ENCODE data around the gene HIVEP2. TPM values are rescaled to one million over a fixed set of nuclear protein-coding genes. Genes with fewer than 3 reads are reported as not detected.

Gene HIVEP2
- total RNA-seq (10 to 100 TPM; 26.8 to 92.1 (median 58.9) TPM), polyA plus RNA-seq (10 to 100 TPM; 12.2 to 29.0 TPM), total RNA-seq (304 reads per million, percentile 96 among the genes with 10 or more reads in this experiment)

- DNase-seq (peak; percentile 73 to 92 (median 82)), ATAC-seq (peak; percentile 50)
- Mint-ChIP-seq H3K27ac (peak within 1 kb of the TSS; percentile 98 to 100 (median 100)), H3K36me3 (peaks cover 0 to 5% (median 0%) of the 10 kb centered on the region in 5 donors), H3K4me1 (peaks cover 35 to 54% (median 51%) of the 10 kb centered on the region in 7 donors), H3K27me3 (peaks cover 0 to 3% (median 0%) of the 10 kb centered on the region in 5 donors), H3K9me3 (peaks cover 0 to 8% (median 0%) of the 10 kb centered on the region in 11 donors), H3K4me3 (peak within 1 kb of the TSS; percentile 95 to 100 (median 98))
- Histone ChIP-seq H3K4me1 (ENCODE audit: control insufficient read depth in 2 of 2, insufficient read depth in 2 of 2, low read length in 2 of 2) (peaks cover 34 to 40% of the 10 kb centered on the region in 2 donors), H3K4me3 (ENCODE audit: low read length) (peak within 1 kb of the TSS; percentile 94), H3K36me3 (ENCODE audit: control insufficient read depth in 2 of 3, insufficient read depth in 3 of 3, low read length in 3 of 3) (peaks cover 0 to 8% (median 0%) of the 10 kb centered on the region in 3 experiments), H3K27ac (ENCODE audit: low read depth, low read length) (peak within 1 kb of the TSS; percentile 100), H3K27me3 (ENCODE audit: control insufficient read depth in 2 of 2, insufficient read depth in 2 of 2, low read length in 2 of 2) (no peaks in the 10 kb centered on the region), H3K9me3 (ENCODE audit: control insufficient read depth in 2 of 3, low read length in 3 of 3) (no peaks in the 10 kb centered on the region)
- POLR2A ChIA-PET, result interaction anchor here (0.8 to 2.8 kb wide), 12 partner anchors 10 to 102 kb away, joined by 3 to 71 read pairs (median 6); no protein-coding TSS in a partner anchor
- intact Hi-C loops (cut with micrococcal nuclease), result loop anchor here (2.0 to 10.0 kb wide), 11 partner anchors 380 to 1462 kb away; partner anchors contain the start of genes LTV1 (in 2 of the 2), NMBR (in 1 of the 2), SF3B5 (in 1 of the 2) and VTA1 (in 1 of the 2)
- CTCF ChIA-PET, result interaction anchor here (1.0 kb wide), 1 partner anchor 23 kb away, joined by 3 read pairs; no protein-coding TSS in a partner anchor
Measured at GRCh38 chr6:142945049-142945445, at the start of gene HIVEP2. Gene HIVEP2 (minus strand): TSS chr6:142945176. CDS start chr6:142774738, 170,438 bp downstream.

- ATAC-seq (no peak), DNase-seq (no peak)
- H3K9me3 ChIP-seq (ENCODE audit: control insufficient read depth in 2 of 3, low read length in 3 of 3), result no peaks in the 10 kb centered on the region
- no peak overlapping the region for H3K4me3 Mint-ChIP-seq
- no peak overlapping the region for H3K4me3 ChIP-seq (ENCODE audit: low read length)
- peaks cover 0 to 7% (median 4%) of the 10 kb centered on the region in 7 donors for H3K4me1 Mint-ChIP-seq
- POLR2A ChIA-PET, result interaction anchor here (1.0 kb wide), 1 partner anchor 10 kb away, joined by 3 read pairs; no protein-coding TSS in a partner anchor
- peaks cover 5 to 26% (median 11%) of the 10 kb centered on the region in 11 donors for H3K9me3 Mint-ChIP-seq
- no peak overlapping the region for H3K27ac ChIP-seq (ENCODE audit: low read depth, low read length)
- H3K27ac Mint-ChIP-seq, result no peak overlapping the region
- peaks cover 0 to 5% (median 0%) of the 10 kb centered on the region in 5 donors for H3K27me3 Mint-ChIP-seq
- intact Hi-C loops (cut with micrococcal nuclease), result no loop called here
- H3K27me3 ChIP-seq (ENCODE audit: control insufficient read depth in 2 of 2, insufficient read depth in 2 of 2, low read length in 2 of 2), result no peaks in the 10 kb centered on the region
- no peaks in the 10 kb centered on the region for H3K4me1 ChIP-seq (ENCODE audit: control insufficient read depth in 2 of 2, insufficient read depth in 2 of 2, low read length in 2 of 2)
- H3K36me3 ChIP-seq (ENCODE audit: control insufficient read depth in 2 of 3, insufficient read depth in 3 of 3, low read length in 3 of 3), result no peaks in the 10 kb centered on the region
- CTCF ChIA-PET, result no interaction called here
- H3K36me3 Mint-ChIP-seq, result peaks cover 3 to 8% (median 6%) of the 10 kb centered on the region in 5 donors
Measured at GRCh38 chr6:142993977-142994376, 49.0 kb upstream of the HIVEP2 start.

- peaks cover 0 to 6% (median 0%) of the 10 kb centered on the region in 5 donors for H3K27me3 Mint-ChIP-seq
- Histone ChIP-seq H3K36me3 (ENCODE audit: control insufficient read depth in 2 of 3, insufficient read depth in 3 of 3, low read length in 3 of 3) (no peaks in the 10 kb centered on the region), H3K4me1 (ENCODE audit: control insufficient read depth in 2 of 2, insufficient read depth in 2 of 2, low read length in 2 of 2) (no peaks in the 10 kb centered on the region), H3K9me3 (ENCODE audit: control insufficient read depth in 2 of 3, low read length in 3 of 3) (no peaks in the 10 kb centered on the region), H3K27ac (ENCODE audit: low read depth, low read length) (no peak overlapping the region), H3K27me3 (ENCODE audit: control insufficient read depth in 2 of 2, insufficient read depth in 2 of 2, low read length in 2 of 2) (no peaks in the 10 kb centered on the region), H3K4me3 (ENCODE audit: low read length) (no peak overlapping the region)
- H3K9me3 Mint-ChIP-seq, result peaks cover 0 to 16% (median under 1%) of the 10 kb centered on the region in 11 donors
- no peaks in the 10 kb centered on the region for H3K4me1 Mint-ChIP-seq
- H3K4me3 Mint-ChIP-seq, result no peak overlapping the region
- DNase-seq (no peak), ATAC-seq (no peak)
- H3K36me3 Mint-ChIP-seq, result peaks cover 0 to 12% (median 4%) of the 10 kb centered on the region in 5 donors
- intact Hi-C loops (cut with micrococcal nuclease), result no loop called here
- ChIA-PET POLR2A (interaction anchor here (0.6 kb wide), 2 partner anchors 814 to 973 kb away, joined by 3 to 4 read pairs; no protein-coding TSS in a partner anchor), CTCF (no interaction called here)
- H3K27ac Mint-ChIP-seq, result no peak overlapping the region
Measured at GRCh38 chr6:142987490-142987889, 42.5 kb upstream of the HIVEP2 start.

GRCh38 chr6:142985281-142985680 lies 40.3 kb upstream of the HIVEP2 start:
- CTCF ChIA-PET, result interaction anchor here (1.4 kb wide), 1 partner anchor 292 kb away, joined by 4 read pairs; no protein-coding TSS in a partner anchor
- H3K4me1 Mint-ChIP-seq, result no peaks in the 10 kb centered on the region
- no peak overlapping the region for H3K4me3 ChIP-seq (ENCODE audit: low read length)
- H3K36me3 Mint-ChIP-seq, result peaks cover 3 to 17% (median 7%) of the 10 kb centered on the region in 5 donors
- no peak overlapping the region for H3K4me3 Mint-ChIP-seq
- no peaks in the 10 kb centered on the region for H3K9me3 ChIP-seq (ENCODE audit: control insufficient read depth in 2 of 3, low read length in 3 of 3)
- no peak for ATAC-seq
- H3K27me3 Mint-ChIP-seq, result peaks cover 0 to 3% (median 0%) of the 10 kb centered on the region in 5 donors
- no peaks in the 10 kb centered on the region for H3K36me3 ChIP-seq (ENCODE audit: control insufficient read depth in 2 of 3, insufficient read depth in 3 of 3, low read length in 3 of 3)
- intact Hi-C loops (cut with micrococcal nuclease), result no loop called here
- peaks cover 6 to 28% (median 19%) of the 10 kb centered on the region in 11 donors for H3K9me3 Mint-ChIP-seq
- H3K4me1 ChIP-seq (ENCODE audit: control insufficient read depth in 2 of 2, insufficient read depth in 2 of 2, low read length in 2 of 2), result no peaks in the 10 kb centered on the region
- H3K27ac Mint-ChIP-seq, result no peak overlapping the region
- no peaks in the 10 kb centered on the region for H3K27me3 ChIP-seq (ENCODE audit: control insufficient read depth in 2 of 2, insufficient read depth in 2 of 2, low read length in 2 of 2)
- POLR2A ChIA-PET, result no interaction called here
- H3K27ac ChIP-seq (ENCODE audit: low read depth, low read length), result no peak overlapping the region
- no peak for DNase-seq

GRCh38 chr6:142984386-142984785 lies 39.4 kb upstream of the HIVEP2 start:
- peaks cover 4 to 19% (median 7%) of the 10 kb centered on the region in 5 donors for H3K36me3 Mint-ChIP-seq
- peaks cover 0 to 3% (median 0%) of the 10 kb centered on the region in 5 donors for H3K27me3 Mint-ChIP-seq
- CTCF ChIA-PET, result interaction anchor here (1.4 kb wide), 1 partner anchor 292 kb away, joined by 4 read pairs; no protein-coding TSS in a partner anchor

GRCh38 chr6:142975365-142975764 lies 30.4 kb upstream of the HIVEP2 start:
- Mint-ChIP-seq H3K27ac (peak overlapping the region in 1 of 9 donors; percentile 21), H3K27me3 (no peaks in the 10 kb centered on the region), H3K4me3 (no peak overlapping the region), H3K4me1 (peaks cover 0 to 10% (median 0%) of the 10 kb centered on the region in 7 donors), H3K9me3 (peaks cover 0 to 29% (median 12%) of the 10 kb centered on the region in 11 donors), H3K36me3 (peaks cover 0 to 5% (median 3%) of the 10 kb centered on the region in 5 donors)
- Histone ChIP-seq H3K4me1 (ENCODE audit: control insufficient read depth in 2 of 2, insufficient read depth in 2 of 2, low read length in 2 of 2) (no peaks in the 10 kb centered on the region), H3K27me3 (ENCODE audit: control insufficient read depth in 2 of 2, insufficient read depth in 2 of 2, low read length in 2 of 2) (no peaks in the 10 kb centered on the region), H3K36me3 (ENCODE audit: control insufficient read depth in 2 of 3, insufficient read depth in 3 of 3, low read length in 3 of 3) (no peaks in the 10 kb centered on the region), H3K9me3 (ENCODE audit: control insufficient read depth in 2 of 3, low read length in 3 of 3) (no peaks in the 10 kb centered on the region), H3K27ac (ENCODE audit: low read depth, low read length) (no peak overlapping the region), H3K4me3 (ENCODE audit: low read length) (no peak overlapping the region)
- ChIA-PET CTCF (no interaction called here), POLR2A (no interaction called here)
- intact Hi-C loops (cut with micrococcal nuclease), result no loop called here
- DNase-seq (no peak), ATAC-seq (peak; percentile 73)

More at GRCh38 chr6:142984386-142984785, 39.4 kb upstream of the HIVEP2 start:
- DNase-seq (no peak), ATAC-seq (no peak)
- intact Hi-C loops (cut with micrococcal nuclease), result no loop called here
- Histone ChIP-seq H3K27ac (ENCODE audit: low read depth, low read length) (no peak overlapping the region), H3K9me3 (ENCODE audit: control insufficient read depth in 2 of 3, low read length in 3 of 3) (no peaks in the 10 kb centered on the region), H3K27me3 (ENCODE audit: control insufficient read depth in 2 of 2, insufficient read depth in 2 of 2, low read length in 2 of 2) (no peaks in the 10 kb centered on the region), H3K36me3 (ENCODE audit: control insufficient read depth in 2 of 3, insufficient read depth in 3 of 3, low read length in 3 of 3) (no peaks in the 10 kb centered on the region), H3K4me1 (ENCODE audit: control insufficient read depth in 2 of 2, insufficient read depth in 2 of 2, low read length in 2 of 2) (no peaks in the 10 kb centered on the region), H3K4me3 (ENCODE audit: low read length) (no peak overlapping the region)
- POLR2A ChIA-PET, result interaction anchor here (0.8 kb wide), 1 partner anchor 12 kb away, joined by 3 read pairs; no protein-coding TSS in a partner anchor
- no peak overlapping the region for H3K27ac Mint-ChIP-seq
- H3K9me3 Mint-ChIP-seq, result peaks cover 6 to 37% (median 25%) of the 10 kb centered on the region in 11 donors
- no peaks in the 10 kb centered on the region for H3K4me1 Mint-ChIP-seq
- no peak overlapping the region for H3K4me3 Mint-ChIP-seq

Measured in naive thymus-derived CD4-positive, alpha-beta T cell (primary cell).